Activated T-cell treated with anti-CD3 and anti-CD28 coated beads for 24 hours (primary cell): ENCODE data around the gene CCDC150.
"Not testable (repeated sequence)": the region's sequence is repeated elsewhere in the genome, so short reads cannot be mapped to it uniquely, and the experiment has no call there.

ENCODE experiments used
- DNase-seq: peaks from one replicate; pipeline ENCODE4 v3.0.0-alpha.2; 2020; ENCODE audit warnings: low read depth

CCDC150 gene

GRCh38 chr2:196712867-196713266, 73.4 kb downstream of the CCDC150 start:
- no peak for DNase-seq

- no peak for DNase-seq
Observed at GRCh38 chr2:196718419-196719109, 79.0 kb downstream of the CCDC150 start.

DNA sequence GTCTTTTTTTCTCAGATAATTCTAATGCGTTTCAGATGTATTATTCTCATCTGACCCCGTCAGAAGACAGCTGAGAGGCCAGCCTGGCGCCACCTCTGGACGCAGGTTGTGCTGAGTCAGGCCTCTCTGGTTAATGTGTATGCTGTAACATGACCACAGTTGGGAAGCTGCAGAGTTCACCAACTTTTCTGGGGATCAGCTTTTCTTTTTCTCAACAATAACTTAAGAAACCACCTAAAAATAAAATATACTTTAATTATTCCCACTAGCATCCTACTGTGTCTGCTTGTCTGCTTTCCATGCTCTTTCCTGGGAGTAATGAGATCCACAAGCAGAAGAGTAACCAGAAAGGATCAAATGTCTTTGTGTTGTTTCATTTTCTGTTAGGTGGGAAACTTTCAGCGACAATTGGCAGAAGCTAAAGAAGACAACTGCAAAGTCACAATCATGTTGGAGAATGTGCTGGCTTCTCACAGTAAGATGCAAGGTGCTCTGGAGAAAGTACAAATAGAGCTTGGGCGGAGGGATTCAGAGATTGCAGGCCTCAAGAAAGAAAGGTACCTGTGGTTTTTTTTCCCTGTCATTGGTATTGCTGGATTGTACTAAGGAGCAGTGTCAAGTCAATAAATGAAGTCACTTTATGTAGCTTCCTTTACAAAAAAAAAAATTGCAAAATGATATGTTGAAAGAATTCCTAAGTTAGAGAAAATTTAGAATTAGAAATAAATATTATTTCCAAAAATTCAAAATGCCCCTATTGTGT, 79.8 kb downstream of the CCDC150 start:
- no peak for DNase-seq

DNA sequence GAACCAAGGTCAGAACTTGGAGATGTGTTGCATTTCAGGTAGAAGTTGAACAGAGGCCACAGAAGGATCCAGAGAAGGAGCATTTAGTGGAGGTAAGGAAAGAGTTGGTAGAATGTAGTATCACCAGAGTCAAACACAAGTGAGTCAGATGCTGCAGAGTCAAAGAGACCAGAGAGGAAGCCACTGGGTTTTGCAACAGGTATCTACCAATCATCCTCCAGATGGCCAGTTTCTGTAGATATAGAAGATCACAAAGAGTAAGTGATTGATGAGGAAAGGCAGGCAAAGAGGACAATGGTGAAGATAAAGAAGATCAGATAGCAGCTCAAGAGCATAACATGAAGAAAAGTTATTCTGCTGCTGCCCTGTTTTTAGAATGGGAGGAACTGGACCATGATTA, 84.1 kb downstream of the CCDC150 start:
- no peak for DNase-seq

- DNase-seq: no peak
Observed at GRCh38 chr2:196725218-196725617, 85.7 kb downstream of the CCDC150 start.

DNA sequence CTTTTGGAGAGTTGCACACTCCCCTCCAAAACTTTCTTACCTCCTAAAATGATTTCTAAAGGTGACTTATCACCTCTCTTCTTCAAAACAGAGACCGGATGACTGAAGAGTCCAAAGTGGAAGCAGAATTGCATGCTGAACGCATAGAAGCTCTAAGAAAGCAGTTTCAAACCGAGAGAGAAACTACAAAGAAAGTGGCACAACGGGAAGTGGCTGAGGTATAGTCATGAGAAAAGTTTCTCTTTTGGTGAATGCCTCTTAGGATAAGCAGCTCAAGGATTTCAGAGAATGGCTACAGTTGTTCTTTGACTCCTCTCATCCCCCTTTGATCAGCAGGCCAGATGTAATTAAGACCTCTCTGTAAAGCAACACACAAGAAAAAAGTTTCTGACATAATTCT, 86.4 kb downstream of the CCDC150 start:
- DNase-seq: no peak

- no peak for DNase-seq
Observed at GRCh38 chr2:196729418-196729817, 89.9 kb downstream of the CCDC150 start.

DNA sequence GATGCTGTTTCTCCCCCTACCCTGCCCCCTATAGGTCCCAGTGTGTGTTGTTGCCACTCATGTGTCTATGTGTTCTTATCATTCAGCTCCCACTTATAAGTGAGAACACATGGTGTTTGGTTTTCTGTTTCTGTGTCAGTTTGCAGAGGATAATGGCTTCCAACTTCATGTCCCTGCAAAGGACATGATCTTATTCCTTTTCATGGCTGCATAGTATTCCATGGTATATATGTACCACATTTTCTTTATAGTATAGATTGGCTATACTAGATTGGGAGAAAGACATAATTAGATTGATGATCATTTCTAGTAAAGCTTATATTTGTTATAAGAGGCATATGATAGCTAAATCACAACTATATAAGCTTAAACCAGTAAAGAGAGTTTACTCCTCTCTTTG, 97.1 kb downstream of the CCDC150 start:
- DNase-seq: not testable (repeated sequence)

DNA sequence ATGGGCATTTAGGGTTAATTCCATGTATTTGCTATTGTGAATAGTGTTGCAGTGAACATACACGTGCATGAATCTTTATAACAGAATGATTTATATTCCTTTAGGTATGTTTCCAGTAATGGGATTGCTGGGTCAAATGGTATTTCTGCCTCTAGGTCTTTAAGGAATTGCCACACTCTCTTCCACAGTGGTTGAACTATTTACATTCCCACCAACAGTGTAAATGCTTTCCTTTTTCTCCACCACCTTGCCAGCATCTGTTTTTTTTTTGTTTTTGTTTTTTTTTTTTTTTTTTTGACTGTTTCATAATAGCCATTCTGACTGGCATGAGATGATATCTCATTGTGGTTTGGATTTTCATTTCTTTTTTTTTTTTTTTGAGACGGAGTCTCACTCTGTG, 97.5 kb downstream of the CCDC150 start:
- no peak for DNase-seq

DNA sequence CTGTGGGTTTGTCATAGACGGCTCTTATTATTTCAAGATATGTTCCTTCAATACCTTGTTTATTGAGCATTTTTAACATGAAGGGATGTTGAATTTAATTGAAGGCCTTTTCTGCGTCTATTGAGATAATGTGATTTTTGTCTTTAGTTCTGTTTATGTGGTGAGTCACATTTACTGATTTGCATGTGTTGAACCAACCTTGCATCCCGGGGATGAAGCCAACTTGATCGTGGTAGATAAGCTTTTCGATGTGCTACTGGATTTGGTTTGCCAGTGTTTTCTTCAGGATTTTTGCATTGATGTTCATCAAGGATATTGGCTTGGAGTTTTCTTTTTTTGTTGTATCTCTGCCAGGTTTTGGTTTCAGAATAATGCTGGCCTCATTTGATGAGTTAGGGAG, 99.5 kb downstream of the CCDC150 start:
- DNase-seq: no peak

DNA sequence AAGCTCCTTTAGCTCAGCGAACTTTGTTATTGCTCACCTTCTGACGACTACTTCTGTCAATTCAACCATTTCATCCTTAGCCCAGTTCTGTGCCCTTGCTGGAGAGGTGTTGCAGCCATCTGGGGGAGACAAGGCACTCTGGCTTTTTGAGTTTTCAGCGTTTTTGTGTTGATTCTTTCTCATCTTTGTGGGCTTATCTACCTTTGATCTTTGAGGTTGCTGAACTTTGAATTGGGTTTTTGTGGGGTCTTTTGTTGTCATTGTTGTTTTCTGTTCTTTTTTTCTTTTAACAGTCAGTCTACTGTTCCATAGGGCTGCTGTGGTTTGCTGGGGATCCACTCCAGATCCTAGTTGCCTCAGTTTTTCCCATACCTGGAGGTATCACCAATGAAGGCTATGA, 102.7 kb downstream of the CCDC150 start:
- DNase-seq: no peak

DNA sequence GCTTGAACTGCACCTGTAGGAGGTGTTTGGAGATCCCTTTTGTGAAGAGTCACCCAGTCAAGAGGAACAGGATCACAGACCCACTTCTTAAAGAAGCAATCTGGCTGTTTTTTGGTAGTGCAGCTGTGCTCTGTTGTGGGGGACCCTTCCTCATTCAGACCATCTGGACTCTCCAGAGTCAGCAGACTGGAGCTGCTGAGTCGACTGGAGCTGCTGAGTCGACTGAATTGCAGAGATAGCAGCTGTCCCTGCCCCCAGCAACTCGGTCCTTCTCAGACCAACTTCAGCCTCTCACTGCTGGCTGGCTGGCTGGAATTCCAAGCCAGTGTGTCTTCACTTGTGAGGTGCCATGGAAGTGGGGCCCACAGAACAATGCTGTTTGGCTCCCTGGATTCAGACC, 103.2 kb downstream of the CCDC150 start:
- DNase-seq: no peak

GRCh38 chr2:196743165-196743564, 103.7 kb downstream of the CCDC150 start:
- no peak for DNase-seq

GRCh38 chr2:196745711-196746110, 106.2 kb downstream of the CCDC150 start:
- no peak for DNase-seq

- DNase-seq: no peak
Observed at GRCh38 chr2:196747400-196747799, 107.9 kb downstream of the CCDC150 start.

- DNase-seq: no peak
Observed at GRCh38 chr2:196748123-196748522, 108.6 kb downstream of the CCDC150 start.

DNA sequence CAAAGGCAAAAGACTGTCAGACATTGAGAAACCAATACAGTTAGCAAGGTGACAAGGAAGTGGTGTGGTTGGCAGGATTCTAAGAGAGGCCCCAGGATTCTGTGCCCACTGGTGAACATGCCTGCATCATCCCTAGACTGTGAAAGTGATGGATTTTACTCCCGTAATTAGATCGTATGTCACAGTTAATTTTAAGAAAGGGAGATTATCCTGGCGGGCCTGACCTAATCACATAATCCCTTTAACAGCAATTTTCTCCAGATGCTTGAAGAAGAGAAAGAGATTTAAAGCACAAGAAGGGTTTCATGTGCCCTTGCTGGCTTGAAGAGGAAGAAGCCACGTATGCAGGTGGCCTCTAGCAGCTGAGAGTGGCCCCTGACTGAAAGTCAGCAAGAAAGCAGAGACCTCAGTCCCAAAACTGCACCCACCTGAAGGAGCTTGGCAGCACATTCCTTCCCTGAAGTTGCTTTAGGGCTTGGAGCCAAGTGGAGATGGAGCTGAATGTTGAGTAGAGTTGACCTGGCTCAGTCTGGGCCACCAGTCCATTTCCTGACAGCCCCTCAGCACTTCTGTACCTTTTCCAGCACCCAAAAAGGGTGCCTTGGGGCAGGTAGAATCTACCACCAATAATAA, 110.9 kb downstream of the CCDC150 start:
- no peak for DNase-seq

GRCh38 chr2:196750977-196751631, 111.6 kb downstream of the CCDC150 start:
- DNase-seq: peak; percentile 44

- DNase-seq: no peak
Observed at GRCh38 chr2:196758474-196759377, 119.2 kb downstream of the CCDC150 start.

DNA sequence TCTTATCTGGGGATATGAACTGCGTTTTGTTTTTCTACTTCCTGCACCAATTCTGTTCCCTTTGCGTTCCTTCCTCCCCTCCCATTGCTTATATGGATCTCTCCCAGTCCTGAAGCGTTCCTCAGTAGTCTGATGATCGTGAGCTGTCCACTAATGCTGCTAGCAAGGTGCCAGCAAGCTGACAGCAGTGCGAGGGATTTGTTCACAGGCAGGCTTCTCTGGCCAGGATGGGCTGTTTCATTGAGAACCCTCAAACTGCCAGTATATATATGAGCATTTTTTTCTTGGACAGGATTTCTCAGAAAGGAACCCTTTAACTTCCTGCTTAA, 119.8 kb downstream of the CCDC150 start:
- no peak for DNase-seq

GRCh38 chr2:196767101-196767500, 127.6 kb downstream of the CCDC150 start:
- DNase-seq: no peak
